ENCODE results near the gene GORASP1. TPM values are rescaled to one million over a fixed set of nuclear protein-coding genes. Genes with fewer than 3 reads are reported as not detected.

GORASP1 gene
- total RNA-seq, 1 donor from 2014 or later, result 81.6 TPM

- peaks cover 52% of the 10 kb centered on the region for H3K4me1 ChIP-seq
- intact Hi-C loops (cut with DNase I), result no loop called here
- no peak overlapping the region for H3K4me3 ChIP-seq
- DNase-seq, result no peak
- peak overlapping the region; percentile 78 for H3K27ac ChIP-seq
- no peak for ATAC-seq
- H3K27me3 ChIP-seq (ENCODE audit: low read depth), result no peaks in the 10 kb centered on the region
- no peaks in the 10 kb centered on the region for H3K9me3 ChIP-seq
- H3K36me3 ChIP-seq, result peaks cover 16% of the 10 kb centered on the region
- TF ChIP-seq, protein P1, sequence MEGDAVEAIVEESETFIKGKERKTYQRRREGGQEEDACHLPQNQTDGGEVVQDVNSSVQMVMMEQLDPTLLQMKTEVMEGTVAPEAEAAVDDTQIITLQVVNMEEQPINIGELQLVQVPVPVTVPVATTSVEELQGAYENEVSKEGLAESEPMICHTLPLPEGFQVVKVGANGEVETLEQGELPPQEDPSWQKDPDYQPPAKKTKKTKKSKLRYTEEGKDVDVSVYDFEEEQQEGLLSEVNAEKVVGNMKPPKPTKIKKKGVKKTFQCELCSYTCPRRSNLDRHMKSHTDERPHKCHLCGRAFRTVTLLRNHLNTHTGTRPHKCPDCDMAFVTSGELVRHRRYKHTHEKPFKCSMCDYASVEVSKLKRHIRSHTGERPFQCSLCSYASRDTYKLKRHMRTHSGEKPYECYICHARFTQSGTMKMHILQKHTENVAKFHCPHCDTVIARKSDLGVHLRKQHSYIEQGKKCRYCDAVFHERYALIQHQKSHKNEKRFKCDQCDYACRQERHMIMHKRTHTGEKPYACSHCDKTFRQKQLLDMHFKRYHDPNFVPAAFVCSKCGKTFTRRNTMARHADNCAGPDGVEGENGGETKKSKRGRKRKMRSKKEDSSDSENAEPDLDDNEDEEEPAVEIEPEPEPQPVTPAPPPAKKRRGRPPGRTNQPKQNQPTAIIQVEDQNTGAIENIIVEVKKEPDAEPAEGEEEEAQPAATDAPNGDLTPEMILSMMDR (IDR thresholded peaks at IDR 0.05), result no peak
Observed at GRCh38 chr3:39134305-39134704, 26.9 kb upstream of the GORASP1 start.

DNA sequence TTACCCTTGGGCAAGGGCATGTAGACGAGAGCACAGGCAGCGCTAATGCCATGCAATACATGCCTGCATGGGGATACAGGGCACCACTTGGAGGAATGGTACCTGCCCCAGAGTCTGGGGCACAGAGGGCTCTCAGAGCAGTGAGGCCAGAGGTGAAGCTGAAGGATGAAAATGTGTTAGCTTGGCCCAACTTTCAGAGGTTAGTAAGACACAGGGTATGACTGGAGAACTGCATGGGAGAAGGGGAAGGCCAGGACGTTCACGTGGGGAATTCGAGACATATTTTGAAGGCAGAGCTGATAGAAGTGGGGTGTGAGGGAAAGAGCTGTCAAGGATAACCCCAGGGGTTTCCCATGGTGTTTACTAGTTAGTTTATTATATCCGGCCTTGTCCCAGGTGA, 26.4 kb upstream of the GORASP1 start:
- no peak overlapping the region for H3K4me3 ChIP-seq
- peaks cover 52% of the 10 kb centered on the region for H3K4me1 ChIP-seq
- DNase-seq, result no peak
- ATAC-seq, result no peak
- H3K9me3 ChIP-seq, result no peaks in the 10 kb centered on the region
- intact Hi-C loops (cut with DNase I), result no loop called here
- TF ChIP-seq, protein P1 (IDR thresholded peaks at IDR 0.05), result no peak
- peak overlapping the region; percentile 78 for H3K27ac ChIP-seq
- no peaks in the 10 kb centered on the region for H3K27me3 ChIP-seq (ENCODE audit: low read depth)
- peaks cover 15% of the 10 kb centered on the region for H3K36me3 ChIP-seq

DNA sequence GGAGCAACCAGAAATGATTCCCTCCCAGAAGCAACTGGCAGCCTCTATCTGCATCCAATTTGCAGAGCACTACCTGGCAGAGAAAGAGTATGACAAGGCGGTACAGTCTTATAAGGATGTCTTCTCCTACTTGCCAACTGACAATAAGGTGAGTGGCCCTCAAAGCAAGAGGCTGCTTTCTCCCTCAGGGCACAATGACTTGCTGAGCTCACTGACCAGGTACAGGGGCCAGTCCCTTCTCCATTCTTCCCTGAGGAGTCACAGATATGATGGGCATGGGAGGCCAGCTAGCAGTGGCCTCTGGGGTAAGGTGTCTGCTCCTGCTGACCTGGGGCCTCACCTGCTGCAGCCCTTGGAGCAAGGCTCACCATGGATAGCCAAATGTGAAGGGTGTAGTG, 25.7 kb upstream of the GORASP1 start:
- H3K36me3 ChIP-seq, result peaks cover 11% of the 10 kb centered on the region
- DNase-seq (no peak), ATAC-seq (no peak)
- no peaks in the 10 kb centered on the region for H3K9me3 ChIP-seq
- H3K4me1 ChIP-seq, result peaks cover 54% of the 10 kb centered on the region
- H3K27ac ChIP-seq, result peak overlapping the region; percentile 78
- intact Hi-C loops (cut with DNase I), result no loop called here
- H3K4me3 ChIP-seq, result no peak overlapping the region
- TF ChIP-seq, protein P1 (IDR thresholded peaks at IDR 0.05), result no peak
- H3K27me3 ChIP-seq (ENCODE audit: low read depth), result no peaks in the 10 kb centered on the region

GRCh38 chr3:39132096-39133092, 25.0 kb upstream of the GORASP1 start:
- peaks cover 56% of the 10 kb centered on the region for H3K4me1 ChIP-seq
- H3K27me3 ChIP-seq (ENCODE audit: low read depth), result no peaks in the 10 kb centered on the region
- H3K36me3 ChIP-seq, result peaks cover 10% of the 10 kb centered on the region
- H3K4me3 ChIP-seq, result no peak overlapping the region
- TF ChIP-seq, protein P1 (IDR thresholded peaks at IDR 0.05), result no peak
- intact Hi-C loops (cut with DNase I), result no loop called here
- DNase-seq (no peak), ATAC-seq (peak; percentile 29 to 41)
- no peaks in the 10 kb centered on the region for H3K9me3 ChIP-seq
- peak overlapping the region; percentile 78 for H3K27ac ChIP-seq

DNA sequence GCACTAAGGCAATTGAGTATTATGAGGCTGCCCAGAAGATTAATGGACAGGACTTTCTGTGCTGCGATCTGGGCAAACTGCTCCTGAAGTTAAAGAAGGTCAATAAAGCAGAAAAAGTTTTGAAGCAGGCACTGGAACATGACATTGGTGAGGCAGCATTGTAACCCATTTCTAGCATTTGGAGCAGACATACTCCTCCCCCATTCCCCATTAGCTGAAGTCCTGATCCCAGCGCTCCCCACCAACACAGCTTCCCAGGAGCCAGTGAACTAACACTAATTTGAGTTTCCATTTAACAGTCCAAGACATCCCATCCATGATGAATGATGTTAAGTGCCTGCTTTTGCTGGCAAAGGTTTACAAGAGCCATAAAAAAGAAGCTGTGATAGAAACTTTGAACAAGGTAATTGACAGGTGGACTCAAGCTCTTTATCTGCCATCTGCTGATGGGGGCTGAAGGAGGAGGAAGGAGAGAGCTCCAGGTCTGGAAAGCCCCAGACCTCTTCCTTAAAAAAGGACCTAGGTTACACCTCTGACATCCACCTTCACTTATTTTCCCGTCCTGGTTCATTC, 23.4 kb upstream of the GORASP1 start:
- H3K9me3 ChIP-seq, result no peaks in the 10 kb centered on the region
- no peak overlapping the region for H3K4me3 ChIP-seq
- DNase-seq, result no peak
- no peaks in the 10 kb centered on the region for H3K36me3 ChIP-seq
- ATAC-seq, result no peak
- H3K27ac ChIP-seq, result no peak overlapping the region
- H3K4me1 ChIP-seq, result peaks cover 54% of the 10 kb centered on the region
- intact Hi-C loops (cut with DNase I), result no loop called here
- no peaks in the 10 kb centered on the region for H3K27me3 ChIP-seq (ENCODE audit: low read depth)
- TF ChIP-seq, protein P1 (IDR thresholded peaks at IDR 0.05), result no peak

Data from lower lobe of right lung (tissue), 2 donors.